HG03139 (cell line): ENCODE results near the gene SMARCD1.
A peak's percentile ranks its signal among the peaks of the same experiment; 100 is the strongest.

Source experiments
- ATAC-seq: cut with Tn5 transposase; IDR thresholded peaks from one replicate; pipeline ENCODE4 v1.9.1; 2021; ENCODE audit not compliant: unreplicated experiment

Gene SMARCD1

GRCh38 chr12:50057000-50057841, 27.9 kb upstream of the SMARCD1 start, which contains the start of gene ASIC1:
ASIC1 (plus strand) TSS chr12:50057596; CDS start chr12:50058767, 1,171 bp downstream.
- no peak for ATAC-seq

GRCh38 chr12:50057896-50058670, 27.1 kb upstream of the SMARCD1 start:
- ATAC-seq = no peak

- ATAC-seq = no peak
Observed at GRCh38 chr12:50058743-50059312, 26.3 kb upstream of the SMARCD1 start.

GRCh38 chr12:50059440-50060119, 25.6 kb upstream of the SMARCD1 start:
- no peak for ATAC-seq

GRCh38 chr12:50060120-50060468, 25.0 kb upstream of the SMARCD1 start:
- no peak for ATAC-seq

- ATAC-seq = no peak
Observed at GRCh38 chr12:50061171-50061570, 24.0 kb upstream of the SMARCD1 start.

GRCh38 chr12:50061946-50062686, 23.0 kb upstream of the SMARCD1 start:
- ATAC-seq = no peak

GRCh38 chr12:50062728-50063460, 22.2 kb upstream of the SMARCD1 start:
- no peak for ATAC-seq

DNA sequence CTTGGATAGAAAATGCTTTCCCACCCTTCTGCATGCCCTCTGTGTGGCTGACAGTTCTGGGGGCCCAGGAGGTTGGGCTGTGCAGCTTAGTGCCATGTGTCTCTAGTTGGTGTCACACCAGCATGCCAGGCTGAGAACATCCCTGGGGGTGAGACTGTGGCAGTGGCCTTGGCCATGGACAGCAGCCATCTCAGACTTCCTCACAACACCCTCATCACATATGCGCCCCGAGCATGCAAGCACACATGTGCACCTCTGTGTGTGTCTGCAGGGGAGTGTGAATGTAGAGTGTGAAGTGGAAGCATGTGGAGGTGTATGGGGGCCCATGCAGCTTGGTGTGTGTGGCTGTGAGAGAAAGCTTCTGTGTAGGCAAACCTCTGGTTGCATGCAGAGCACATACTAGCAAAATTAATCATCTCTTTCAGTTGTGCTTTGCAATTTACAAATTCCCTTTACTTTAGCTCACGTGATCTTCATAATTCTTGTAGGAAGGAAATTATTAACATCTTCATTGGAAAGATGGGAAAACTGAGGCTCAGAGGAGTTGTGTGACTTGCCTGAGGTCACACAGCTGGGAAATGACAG, 19.3 kb upstream of the SMARCD1 start:
- no peak for ATAC-seq

- no peak for ATAC-seq
Observed at GRCh38 chr12:50066402-50066801, 18.7 kb upstream of the SMARCD1 start.

DNA sequence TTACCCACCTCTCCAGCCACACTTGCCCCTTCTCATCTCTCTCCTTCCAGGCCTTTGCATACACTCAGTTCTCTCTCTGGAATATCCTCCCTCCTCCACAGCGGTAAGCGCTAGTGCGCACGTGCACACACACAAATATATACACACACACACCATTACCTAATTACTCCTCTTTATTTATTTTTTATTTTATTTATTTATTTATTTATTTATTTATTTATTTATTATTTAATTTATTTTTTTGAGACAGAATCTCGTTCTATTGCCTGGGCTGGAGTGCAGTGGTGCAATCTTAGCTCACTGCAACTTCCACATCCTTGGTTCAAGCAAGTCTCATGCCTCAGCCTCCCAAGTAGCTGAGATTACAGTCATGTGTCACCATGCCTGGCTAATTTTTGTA, 16.1 kb upstream of the SMARCD1 start:
- ATAC-seq = no peak

DNA sequence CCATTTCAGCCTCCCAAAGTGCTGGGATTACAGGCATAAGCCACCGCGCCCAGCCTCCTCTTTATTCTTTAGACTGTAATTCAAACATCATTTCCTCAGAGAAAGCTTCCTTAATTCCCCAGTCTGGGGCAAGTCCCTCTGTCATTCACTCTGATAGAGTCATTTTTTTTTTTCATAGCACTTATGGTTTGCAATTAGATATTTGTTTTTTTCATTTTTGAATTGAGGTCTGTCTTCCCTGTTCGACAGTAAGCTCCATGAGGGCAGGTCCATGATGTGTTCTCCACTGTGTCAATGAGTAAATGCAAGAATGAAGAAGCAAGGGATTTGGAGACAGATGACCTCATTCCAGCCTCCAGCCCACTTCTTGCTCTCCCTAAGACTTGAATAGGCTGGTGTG, 15.6 kb upstream of the SMARCD1 start:
- no peak for ATAC-seq

DNA sequence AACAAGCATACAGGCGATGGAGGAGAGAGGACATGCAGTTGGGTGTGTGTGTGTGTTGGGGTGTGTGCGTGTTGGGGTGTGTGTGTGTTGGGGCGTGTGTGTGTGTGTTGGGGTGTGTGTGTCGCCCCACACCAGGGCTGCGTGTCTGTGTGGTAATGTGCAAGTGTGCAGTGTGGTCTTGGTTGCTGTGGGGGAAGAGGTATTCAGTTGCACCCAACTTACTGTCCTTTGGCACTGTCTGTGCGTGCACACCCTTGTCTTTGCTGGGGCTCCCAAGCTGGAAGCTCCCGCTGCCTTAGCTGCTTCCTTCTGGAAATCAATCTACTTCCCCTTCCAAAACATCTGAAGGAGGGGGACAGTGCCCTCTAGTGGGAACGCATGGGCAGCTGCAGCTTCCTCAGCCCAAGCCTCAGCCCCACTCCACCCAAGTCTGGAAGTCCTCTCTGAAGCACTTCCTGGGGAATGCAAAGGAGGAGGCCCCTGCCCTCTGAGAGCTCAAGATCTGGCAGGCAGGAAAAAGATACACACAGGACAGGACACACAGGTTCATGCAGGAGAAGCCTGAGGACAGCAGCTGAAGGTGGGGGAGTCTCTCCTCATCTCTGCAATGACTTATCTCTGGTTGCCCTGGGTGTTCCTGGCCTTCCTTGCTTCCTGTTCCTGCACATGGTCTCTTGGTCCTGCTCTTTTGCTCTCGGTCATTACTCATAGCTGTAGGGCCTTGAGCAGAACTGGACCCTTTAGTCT, 14.7 kb upstream of the SMARCD1 start:
- no peak for ATAC-seq

GRCh38 chr12:50072198-50072907, 12.8 kb upstream of the SMARCD1 start:
- ATAC-seq = no peak

GRCh38 chr12:50073206-50073605, 11.9 kb upstream of the SMARCD1 start:
- no peak for ATAC-seq

DNA sequence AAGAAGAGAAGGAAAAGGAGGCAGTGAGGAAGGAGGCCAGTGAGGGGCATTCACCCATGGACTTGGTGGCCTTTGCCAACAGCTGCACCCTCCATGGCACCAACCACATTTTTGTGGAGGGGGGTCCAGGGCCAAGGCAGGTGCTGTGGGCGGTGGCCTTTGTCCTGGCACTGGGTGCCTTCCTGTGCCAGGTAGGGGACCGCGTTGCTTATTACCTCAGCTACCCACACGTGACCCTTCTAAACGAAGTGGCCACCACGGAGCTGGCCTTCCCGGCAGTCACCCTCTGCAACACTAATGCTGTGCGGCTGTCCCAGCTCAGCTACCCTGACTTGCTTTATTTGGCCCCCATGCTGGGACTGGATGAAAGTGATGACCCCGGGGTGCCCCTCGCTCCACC, 11.4 kb upstream of the SMARCD1 start:
- ATAC-seq = no peak

DNA sequence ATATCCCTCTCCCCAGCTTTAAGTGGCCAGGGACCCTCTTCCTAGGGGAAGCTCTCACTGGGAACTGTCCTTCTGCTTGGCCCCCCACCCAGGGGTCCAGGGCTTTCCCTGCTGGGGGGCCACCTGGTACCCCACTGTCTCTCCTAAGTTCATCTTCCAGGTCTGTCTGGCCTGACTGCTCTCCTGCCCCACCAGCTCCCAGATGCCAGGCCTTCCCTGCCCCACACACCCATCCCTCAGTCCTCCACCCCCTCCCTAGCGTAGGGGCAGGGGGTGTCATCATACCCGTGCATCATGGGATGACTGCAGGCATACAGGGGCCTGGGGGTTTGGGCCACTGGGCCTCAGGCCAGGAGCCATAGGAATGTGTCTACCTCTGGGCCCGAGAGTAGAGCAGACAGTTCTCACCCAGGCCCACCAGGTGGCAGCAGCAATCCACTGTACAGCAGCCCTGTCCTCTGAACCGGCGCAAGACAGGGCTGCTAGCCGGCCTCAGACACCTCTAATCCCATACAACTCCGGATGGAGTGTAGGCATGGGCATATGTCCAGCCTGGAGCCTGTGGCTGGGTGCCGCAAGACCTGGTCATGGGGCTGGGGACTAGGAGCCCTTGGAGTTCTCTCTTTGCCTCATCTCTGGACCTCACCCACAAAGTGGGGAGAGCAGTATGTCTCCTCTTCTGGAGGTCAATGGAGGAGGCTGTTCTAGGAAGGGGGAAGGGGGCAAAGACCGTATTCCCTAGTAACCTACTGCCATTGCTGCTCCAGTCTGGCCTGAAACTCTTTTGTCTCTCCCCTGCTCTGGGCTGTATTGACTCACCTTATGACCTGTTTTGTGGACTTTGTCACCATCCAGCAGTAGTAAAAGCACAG, 10.0 kb upstream of the SMARCD1 start:
- peak; percentile 77 for ATAC-seq
